Adipocyte (in vitro differentiated cells): ENCODE measurements around the gene F2RL3.
"Not testable (repeated sequence)": the region's sequence is repeated elsewhere in the genome, so short reads cannot be mapped to it uniquely, and the experiment has no call there.

Experiments
- DNase-seq: peaks from one replicate; pipeline ENCODE4 v3.0.0-alpha.2; 2015; ENCODE audit warnings: low read depth
- H3K27me3 ChIP-seq: replicated peaks from 2 replicates; pipeline ENCODE4 v1.7.0; 2013; ENCODE audit warnings: mild to moderate bottlenecking, low read length, moderate library complexity; ENCODE audit not compliant: control insufficient read depth, insufficient read depth
- H3K36me3 ChIP-seq: 2 replicates; pipeline ENCODE4 v1.7.0; 2013; ENCODE audit warnings: low read length, mild to moderate bottlenecking, moderate library complexity; ENCODE audit not compliant: control insufficient read depth, insufficient read depth, severe bottlenecking
- H3K4me1 ChIP-seq: 2 replicates; pipeline ENCODE4 v1.7.0; 2013; ENCODE audit warnings: mild to moderate bottlenecking, low read length, moderate library complexity; ENCODE audit not compliant: control insufficient read depth, insufficient read depth
- H3K4me3 ChIP-seq: 2 replicates; pipeline ENCODE4 v1.7.0; 2013; ENCODE audit warnings: mild to moderate bottlenecking, low read length, moderate library complexity
- H3K9ac ChIP-seq: 2 replicates; pipeline ENCODE4 v1.7.0; 2013; ENCODE audit warnings: mild to moderate bottlenecking, low read length, moderate library complexity
- H3K9me3 ChIP-seq: 2 replicates; pipeline ENCODE4 v1.7.0; 2013; ENCODE audit warnings: mild to moderate bottlenecking, low read length, moderate library complexity; ENCODE audit not compliant: control insufficient read depth

F2RL3 gene

DNA sequence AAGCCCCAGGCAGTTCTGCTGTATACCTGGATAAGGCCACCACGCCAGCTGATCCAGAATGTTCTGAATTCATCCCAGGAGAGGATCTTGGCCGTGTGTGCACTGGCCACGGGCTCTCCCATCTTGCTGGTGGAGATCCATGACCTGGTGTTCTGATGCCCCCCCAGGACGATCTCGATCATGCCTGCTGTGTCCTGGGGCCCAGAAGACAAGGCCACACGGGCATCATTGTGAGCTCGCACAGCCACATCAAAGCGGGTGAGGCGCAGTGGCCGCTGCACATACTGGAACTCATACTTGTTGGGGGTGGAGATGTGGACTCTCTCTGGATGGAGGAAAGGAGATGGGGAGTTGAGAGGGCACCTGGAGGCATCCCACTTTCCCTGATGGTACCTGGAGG lies 40.1 kb downstream of the F2RL3 start:
- Histone ChIP-seq H3K27me3 (peaks cover 17% of the 10 kb centered on the region), H3K4me3 (no peak overlapping the region), H3K4me1 (no peaks in the 10 kb centered on the region), H3K9ac (no peak overlapping the region), H3K36me3 (no peaks in the 10 kb centered on the region), H3K9me3 (peaks cover 20% of the 10 kb centered on the region)
- no peak for DNase-seq

DNA sequence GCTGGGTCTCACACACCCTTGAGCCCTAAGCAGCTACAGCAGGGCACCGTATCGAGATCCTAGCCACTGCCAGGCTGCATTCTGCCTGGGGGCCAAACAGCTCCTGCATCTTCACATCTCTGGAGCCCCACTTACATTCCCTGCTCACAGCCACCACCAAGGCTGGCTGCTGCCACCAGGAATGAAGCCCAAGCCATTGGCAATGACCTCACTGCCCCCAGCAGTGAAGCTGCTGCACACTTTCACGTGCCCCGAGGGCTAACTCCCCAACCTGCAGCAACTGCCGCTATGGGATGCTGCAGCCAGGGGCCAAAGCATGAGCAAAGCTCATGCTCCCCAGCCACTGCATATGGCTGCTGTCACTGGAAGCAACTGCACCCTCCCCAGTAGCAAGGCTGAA lies 42.0 kb downstream of the F2RL3 start:
- H3K36me3 ChIP-seq: no peaks in the 10 kb centered on the region
- peaks cover 19% of the 10 kb centered on the region for H3K27me3 ChIP-seq
- DNase-seq: no peak
- H3K9ac ChIP-seq: no peak overlapping the region
- H3K4me1 ChIP-seq: no peaks in the 10 kb centered on the region
- H3K9me3 ChIP-seq: peaks cover 30% of the 10 kb centered on the region
- H3K4me3 ChIP-seq: no peak overlapping the region

- H3K4me3 ChIP-seq: no peak overlapping the region
- H3K27me3 ChIP-seq: peaks cover 19% of the 10 kb centered on the region
- DNase-seq: no peak
- H3K4me1 ChIP-seq: no peaks in the 10 kb centered on the region
- no peak overlapping the region for H3K9ac ChIP-seq
- H3K9me3 ChIP-seq: peaks cover 31% of the 10 kb centered on the region
- no peaks in the 10 kb centered on the region for H3K36me3 ChIP-seq
Measured at GRCh38 chr19:16931306-16931705, 42.5 kb downstream of the F2RL3 start.

GRCh38 chr19:16934489-16934888 lies 45.7 kb downstream of the F2RL3 start:
- Histone ChIP-seq H3K36me3 (no peaks in the 10 kb centered on the region), H3K4me3 (no peak overlapping the region), H3K9ac (no peak overlapping the region), H3K27me3 (peaks cover 24% of the 10 kb centered on the region), H3K9me3 (peaks cover 28% of the 10 kb centered on the region), H3K4me1 (no peaks in the 10 kb centered on the region)
- no peak for DNase-seq

DNA sequence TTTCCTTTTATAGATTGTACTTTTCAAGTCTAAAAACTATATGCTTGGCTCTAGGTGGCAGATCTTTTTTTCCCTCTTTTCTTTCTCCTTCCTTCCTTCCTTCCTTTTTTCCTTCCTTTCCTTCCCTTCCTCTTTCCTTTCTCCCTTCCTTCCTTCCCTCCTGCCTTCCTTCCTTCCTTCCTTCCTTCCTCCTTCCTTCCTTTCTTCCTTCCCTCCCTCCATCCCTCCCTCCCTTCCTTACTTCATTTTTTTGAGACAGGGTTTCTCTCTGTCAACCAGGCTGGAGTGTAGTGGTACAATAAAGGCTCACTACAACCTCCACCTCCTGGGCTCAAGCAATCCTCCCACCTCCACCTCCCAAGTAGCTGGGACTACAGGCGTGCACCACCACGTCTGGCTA lies 48.1 kb downstream of the F2RL3 start:
- Histone ChIP-seq H3K9me3 (peaks cover 28% of the 10 kb centered on the region), H3K4me1 (no peaks in the 10 kb centered on the region), H3K36me3 (no peaks in the 10 kb centered on the region), H3K4me3 (no peak overlapping the region), H3K27me3 (peaks cover 9% of the 10 kb centered on the region), H3K9ac (no peak overlapping the region)
- no peak for DNase-seq

DNA sequence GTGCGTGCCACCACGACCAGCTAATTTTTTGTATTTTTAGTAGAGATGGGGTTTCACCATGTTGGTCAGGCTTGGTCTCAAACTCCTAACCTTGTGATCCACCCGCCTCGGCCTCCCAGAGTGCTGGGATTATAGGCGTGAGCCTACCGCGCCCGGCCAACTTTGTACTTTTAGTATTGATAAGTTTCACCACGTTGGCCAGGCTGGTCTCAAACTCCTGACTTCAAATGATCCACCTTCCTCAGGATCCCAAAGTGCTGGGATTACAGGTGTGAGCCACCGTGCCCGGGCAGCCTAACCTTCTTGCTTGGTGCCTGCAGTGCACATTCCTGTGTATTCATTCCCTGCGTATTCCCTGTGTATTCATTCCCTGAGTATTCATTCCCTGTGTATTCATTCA lies 49.0 kb downstream of the F2RL3 start:
- H3K9me3 ChIP-seq: peaks cover 28% of the 10 kb centered on the region
- not testable (repeated sequence) for H3K36me3 ChIP-seq, H3K27me3 ChIP-seq, H3K9ac ChIP-seq, H3K4me1 ChIP-seq, H3K4me3 ChIP-seq, DNase-seq

DNA sequence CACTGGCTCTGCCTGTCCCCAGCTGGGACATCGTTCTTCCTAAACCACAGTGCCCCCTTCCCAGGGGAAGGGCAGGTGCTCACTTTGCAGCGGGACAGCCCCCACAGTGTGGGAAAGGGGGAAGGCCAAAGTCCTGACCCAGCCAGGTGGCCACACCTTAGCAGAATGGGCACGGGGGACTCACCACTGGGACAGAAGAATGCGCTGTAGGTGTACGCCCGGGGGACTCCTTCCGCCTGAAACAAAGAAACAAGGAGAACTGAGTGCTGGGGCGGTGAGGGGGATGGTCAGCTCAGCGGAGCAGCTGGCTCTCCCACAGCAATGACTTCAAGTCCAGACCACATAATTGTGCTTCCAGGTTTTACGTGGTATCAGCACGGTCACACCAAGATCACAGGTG lies 49.4 kb downstream of the F2RL3 start:
- H3K27me3 ChIP-seq: peaks cover 9% of the 10 kb centered on the region
- no peak overlapping the region for H3K4me3 ChIP-seq
- H3K9ac ChIP-seq: no peak overlapping the region
- DNase-seq: no peak
- no peaks in the 10 kb centered on the region for H3K36me3 ChIP-seq
- H3K9me3 ChIP-seq: peaks cover 26% of the 10 kb centered on the region
- no peaks in the 10 kb centered on the region for H3K4me1 ChIP-seq

GRCh38 chr19:16940063-16940462 lies 51.3 kb downstream of the F2RL3 start:
- H3K36me3 ChIP-seq, H3K4me1 ChIP-seq, H3K9ac ChIP-seq, H3K9me3 ChIP-seq, H3K4me3 ChIP-seq, DNase-seq: not testable (repeated sequence)
- H3K27me3 ChIP-seq: peaks cover 19% of the 10 kb centered on the region

GRCh38 chr19:16940626-16941025 lies 51.8 kb downstream of the F2RL3 start:
- H3K27me3 ChIP-seq: peaks cover 21% of the 10 kb centered on the region
- H3K9me3 ChIP-seq: peaks cover 2% of the 10 kb centered on the region
- no peak overlapping the region for H3K4me3 ChIP-seq
- H3K9ac ChIP-seq: no peak overlapping the region
- no peak for DNase-seq
- H3K36me3 ChIP-seq: no peaks in the 10 kb centered on the region
- H3K4me1 ChIP-seq: no peaks in the 10 kb centered on the region
